Loucy (cell line): Measurements from ENCODE around the gene KANSL3.

Source experiments
- CTCF ChIP-seq: fragments of 200-600 bp; sonication (generic); conservative IDR thresholded peaks from 2 replicates; pipeline ENCODE4 v1.5.1; 2014; ENCODE audit warnings: mild to moderate bottlenecking, antibody characterized with exemption, low read length
- EZH2phosphoT487 ChIP-seq: fragments of 200-600 bp; IDR thresholded peaks from 2 replicates; pipeline ENCODE4 v1.6.1; 2018; ENCODE audit warnings: antibody characterized with exemption, mild to moderate bottlenecking, moderate library complexity, borderline replicate concordance

GRCh38 chr2:96685577-96686459 is 47.7 kb upstream of the KANSL3 start:
- TF ChIP-seq CTCF (no peak), EZH2phosphoT487 (no peak)
